ENCODE measurements around the gene RCL1.
A peak's percentile ranks its signal among the peaks of the same experiment; 100 is the strongest.

The RCL1 gene

GRCh38 chr9:4814913-4815312, 22.2 kb downstream of the RCL1 start:
- DNase-seq: no peak

- DNase-seq: no peak
Observed at GRCh38 chr9:4815381-4815956, 22.7 kb downstream of the RCL1 start.

GRCh38 chr9:4820168-4820567, 27.4 kb downstream of the RCL1 start:
- DNase-seq: no peak

GRCh38 chr9:4821133-4821532, 28.4 kb downstream of the RCL1 start:
- no peak for DNase-seq

- no peak for DNase-seq
Observed at GRCh38 chr9:4822057-4822456, 29.3 kb downstream of the RCL1 start.

GRCh38 chr9:4826417-4827166, 33.8 kb downstream of the RCL1 start:
- no peak for DNase-seq

- DNase-seq: no peak
Observed at GRCh38 chr9:4827224-4827623, 34.5 kb downstream of the RCL1 start.

GRCh38 chr9:4828761-4829160, 36.0 kb downstream of the RCL1 start:
- peak in 1 of 2 experiments; percentile 24 for DNase-seq

- DNase-seq: no peak
Observed at GRCh38 chr9:4829969-4830368, 37.2 kb downstream of the RCL1 start.

GRCh38 chr9:4830699-4831098, 38.0 kb downstream of the RCL1 start:
- DNase-seq: no peak

GRCh38 chr9:4831119-4831518, 38.4 kb downstream of the RCL1 start:
- no peak for DNase-seq

- DNase-seq: no peak
Observed at GRCh38 chr9:4831944-4832343, 39.2 kb downstream of the RCL1 start.

GRCh38 chr9:4832786-4833579, 40.2 kb downstream of the RCL1 start:
- DNase-seq: no peak

GRCh38 chr9:4833781-4834560, 41.2 kb downstream of the RCL1 start:
- DNase-seq: no peak

GRCh38 chr9:4836676-4837075, 43.9 kb downstream of the RCL1 start:
- DNase-seq: no peak

- DNase-seq: no peak
Observed at GRCh38 chr9:4837261-4838188, 44.8 kb downstream of the RCL1 start.

- DNase-seq: no peak
Observed at GRCh38 chr9:4838189-4838546, 45.4 kb downstream of the RCL1 start.

- no peak for DNase-seq
Observed at GRCh38 chr9:4839470-4839912, 46.7 kb downstream of the RCL1 start.

- DNase-seq: no peak
Observed at GRCh38 chr9:4840018-4840417, 47.3 kb downstream of the RCL1 start.

- DNase-seq: no peak
Observed at GRCh38 chr9:4842213-4842612, 49.5 kb downstream of the RCL1 start.

- no peak for DNase-seq
Observed at GRCh38 chr9:4842734-4843133, 50.0 kb downstream of the RCL1 start.

All from NCI-H446 (cell line).